Sigmoid colon (tissue), 4 donors: ENCODE results near the gene DYRK1A.

Experiments
- CTCF ChIP-seq, 4 experiments: fragments of 450-650 bp in 3 of 4; fragments of 200-600 bp in 1 of 4; IDR thresholded peaks; one replicate each; pipeline ENCODE4 v1.5.1; 2016 to 2019; ENCODE audit warnings: antibody characterized with exemption in 4 of 4, mild to moderate bottlenecking in 3 of 4, moderate library complexity in 2 of 4
- EP300 ChIP-seq, 4 donors: sonication (generic); formaldehyde crosslinking; IDR thresholded peaks; one replicate each; pipeline ENCODE4 v1.6.1; 2017; ENCODE audit warnings: antibody characterized with exemption in 4 of 4
- POLR2A ChIP-seq, 2 donors: fragments of 450-650 bp; IDR thresholded peaks; one replicate each; pipeline ENCODE4 v1.6.1; 2016; ENCODE audit warnings: antibody characterized with exemption in 2 of 2, mild to moderate bottlenecking in 2 of 2, moderate library complexity in 2 of 2

GRCh38 chr21:37414292-37415253, 48.0 kb downstream of the DYRK1A start:
- TF ChIP-seq CTCF (IDR thresholded peaks at IDR 0.05) (no peak), EP300 (IDR thresholded peaks at IDR 0.05) (no peak), POLR2A (IDR thresholded peaks at IDR 0.05) (no peak)
